WTC11 (cell line): Measurements from ENCODE around the gene ZNF438.

ENCODE experiments used
- FOXK1 ChIP-seq: sonication (generic); formaldehyde crosslinking; IDR thresholded peaks from 2 replicates; pipeline ENCODE4 v1.8.0; 2022; ENCODE audit warnings: mild to moderate bottlenecking, moderate library complexity, missing genetic modification reagents
- NFE2L1 ChIP-seq: sonication (generic); formaldehyde crosslinking; IDR thresholded peaks from 2 replicates; pipeline ENCODE4 v1.8.1; 2023; ENCODE audit warnings: missing genetic modification reagents
- TCF7 ChIP-seq: sonication (generic); formaldehyde crosslinking; IDR thresholded peaks from 2 replicates; pipeline ENCODE4 v1.8.0; 2022; ENCODE audit warnings: mild to moderate bottlenecking, low read depth, missing genetic modification reagents, moderate library complexity
- TF ChIP-seq, protein P1 (sequence below): fragments of 200-600 bp; IDR thresholded peaks from 2 replicates; pipeline ENCODE4 v1.8.0; 2022; ENCODE audit warnings: antibody characterized with exemption

DNA sequence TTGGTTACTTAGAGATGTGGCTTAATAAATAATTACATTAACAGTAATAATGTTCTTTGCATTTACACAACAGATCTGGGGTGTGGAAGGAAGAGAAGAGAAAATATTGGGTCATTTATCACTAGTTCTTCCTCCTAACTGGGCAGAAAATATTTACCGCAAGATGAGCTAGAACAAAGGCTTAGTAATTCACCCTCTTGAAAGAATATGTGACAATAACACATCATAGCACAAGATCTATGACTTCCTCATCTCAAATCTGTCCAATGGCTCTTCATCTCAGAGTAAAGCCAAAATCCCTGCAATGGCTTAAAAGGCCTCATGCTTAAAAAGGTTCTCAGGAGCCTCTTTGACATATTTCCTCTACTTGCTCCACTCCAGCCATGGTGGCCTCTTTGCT lies 178.6 kb downstream of the ZNF438 start:
- TF ChIP-seq, protein P1, sequence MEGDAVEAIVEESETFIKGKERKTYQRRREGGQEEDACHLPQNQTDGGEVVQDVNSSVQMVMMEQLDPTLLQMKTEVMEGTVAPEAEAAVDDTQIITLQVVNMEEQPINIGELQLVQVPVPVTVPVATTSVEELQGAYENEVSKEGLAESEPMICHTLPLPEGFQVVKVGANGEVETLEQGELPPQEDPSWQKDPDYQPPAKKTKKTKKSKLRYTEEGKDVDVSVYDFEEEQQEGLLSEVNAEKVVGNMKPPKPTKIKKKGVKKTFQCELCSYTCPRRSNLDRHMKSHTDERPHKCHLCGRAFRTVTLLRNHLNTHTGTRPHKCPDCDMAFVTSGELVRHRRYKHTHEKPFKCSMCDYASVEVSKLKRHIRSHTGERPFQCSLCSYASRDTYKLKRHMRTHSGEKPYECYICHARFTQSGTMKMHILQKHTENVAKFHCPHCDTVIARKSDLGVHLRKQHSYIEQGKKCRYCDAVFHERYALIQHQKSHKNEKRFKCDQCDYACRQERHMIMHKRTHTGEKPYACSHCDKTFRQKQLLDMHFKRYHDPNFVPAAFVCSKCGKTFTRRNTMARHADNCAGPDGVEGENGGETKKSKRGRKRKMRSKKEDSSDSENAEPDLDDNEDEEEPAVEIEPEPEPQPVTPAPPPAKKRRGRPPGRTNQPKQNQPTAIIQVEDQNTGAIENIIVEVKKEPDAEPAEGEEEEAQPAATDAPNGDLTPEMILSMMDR = no peak
- no peak for TF ChIP-seq TCF7
- no peak for TF ChIP-seq FOXK1 (CRISPR knock-in tag)
- no peak for TF ChIP-seq NFE2L1 (CRISPR knock-in tag)
